Stomach (tissue), 9 donors: Measurements from ENCODE around the gene DLG2. TPM values are rescaled to one million over a fixed set of nuclear protein-coding genes. Genes with fewer than 3 reads are reported as not detected.

Source experiments
- DNase-seq, 2 donors: peaks; one replicate each; pipeline versions ENCODE4 v3.0.0 to v3.0.0-alpha.2; 2013 to 2019
- H3K27ac ChIP-seq, 5 donors: fragments of 200-600 bp in 4 of 5; sonication (generic) in 4 of 5; one replicate each; pipeline ENCODE4 v1.5.1; 2013 to 2019; ENCODE audit warnings: mild to moderate bottlenecking in 1 of 5, moderate library complexity in 1 of 5
- H3K27me3 ChIP-seq, 3 donors: fragments of 200-600 bp; sonication (generic); one replicate each; pipeline ENCODE4 v1.5.1; 2017 to 2019; ENCODE audit warnings: mixed run types in 1 of 3
- H3K36me3 ChIP-seq, 4 donors: fragments of 200-600 bp; sonication (generic); 1 replicate in 3 of 4; 2 replicates in 1 of 4; pipeline ENCODE4 v1.5.1; 2016 to 2019
- H3K4me1 ChIP-seq, 4 donors: fragments of 200-600 bp; sonication (generic); one replicate each; pipeline ENCODE4 v1.5.1; 2016 to 2019
- H3K4me3 ChIP-seq, 4 donors: fragments of 200-600 bp; sonication (generic) in 3 of 4; one replicate each; pipeline ENCODE4 v1.5.1; 2016 to 2019; ENCODE audit warnings: mild to moderate bottlenecking in 1 of 4
- H3K9me3 ChIP-seq, 4 donors: fragments of 200-600 bp; sonication (generic); one replicate each; pipeline ENCODE4 v1.5.1; 2016 to 2019
- EP300 ChIP-seq: sonication (generic); formaldehyde crosslinking; IDR thresholded peaks from one replicate; pipeline ENCODE4 v1.6.1; 2017; ENCODE audit warnings: antibody characterized with exemption
- POLR2A ChIP-seq, 4 donors: fragments of 450-650 bp; IDR thresholded peaks; one replicate each; pipeline ENCODE4 v1.6.1; 2016; ENCODE audit warnings: antibody characterized with exemption in 4 of 4, control low read depth in 2 of 4, mild to moderate bottlenecking in 1 of 4, moderate library complexity in 1 of 4
- POLR2AphosphoS5 ChIP-seq, 3 donors: sonication (generic); formaldehyde crosslinking; IDR thresholded peaks; one replicate each; pipeline ENCODE4 v1.6.1; 2016; ENCODE audit warnings: antibody characterized with exemption in 3 of 3
- WGBS, 5 donors: extraction: QIAGEN DNeasy Blood & Tissue Kit in 3 of 5; methylation state at CpG; one replicate each; pipeline versions ENCODE4 v1.1.5 to v1.1.7; 2013 to 2018; 5-methylcytosine and 5-hydroxymethylcytosine counted together
- intact Hi-C: fragments of 100-400 bp; cut with DNase I; formaldehyde crosslinking; loops from one replicate; pipeline ENCODE4 v1.15.1; 2023; ENCODE audit warnings: low total_unique reads
- polyA plus RNA-seq, 3 donors: library from polyadenylated mRNA; stranded (reverse); fragments of 200-250 nt; gene quantifications; one replicate each; pipeline ENCODE4 v1.2.3, GENCODE V29; 2013
- total RNA-seq, 5 donors: library from RNA; depleted of rRNA; stranded (reverse); fragments of >200 nt; gene quantifications; one replicate each; pipeline versions ENCODE4 v1.1.0 to v1.2.3, GENCODE V29; 2014 to 2016
- TF ChIP-seq, protein P1 (sequence below), 7 experiments: fragments of 450-650 bp in 4 of 7; fragments of 200-600 bp in 3 of 7; sonication (generic) in 3 of 7; IDR thresholded peaks; one replicate each; pipeline ENCODE4 v1.5.1; 2016 to 2019; ENCODE audit warnings: antibody characterized with exemption in 7 of 7, control low read depth in 2 of 7, mild to moderate bottlenecking in 1 of 7
- donor health status: healthy with polysubstance abuse.
- donor health status: Bipolar disorder and iron deficiency.
- donor health status: healthy.

The DLG2 gene
- total and polyA plus RNA-seq, 8 donors: 1.3 to 19.1 (median 3.5) TPM

DNA sequence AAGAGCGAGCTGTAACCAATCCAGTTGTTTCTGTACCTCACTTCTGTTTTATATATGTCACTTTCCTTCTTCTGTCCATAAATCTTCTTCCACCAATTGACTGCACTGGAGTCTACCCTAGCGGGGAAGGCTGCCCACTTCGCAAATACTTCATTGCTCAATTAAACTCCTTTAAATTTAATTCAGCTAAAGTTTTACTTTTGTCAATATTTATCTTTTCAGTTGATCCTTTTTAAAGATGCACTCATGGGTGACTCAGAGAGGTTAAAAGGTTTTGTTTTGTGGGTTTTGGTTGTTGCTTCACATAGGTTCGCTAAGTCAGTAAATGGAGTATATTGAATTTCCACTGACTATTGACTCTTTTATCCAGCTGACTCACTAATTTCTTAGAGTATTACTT lies 597.2 kb downstream of the DLG2 start:
- Histone ChIP-seq H3K27me3 (no peaks in the 10 kb centered on the region), H3K4me1 (no peaks in the 10 kb centered on the region), H3K4me3 (no peak overlapping the region), H3K36me3 (no peaks in the 10 kb centered on the region), H3K9me3 (peaks cover 0 to 17% (median 3%) of the 10 kb centered on the region in 4 donors), H3K27ac (no peak overlapping the region)
- intact Hi-C loops: no loop called here
- no peak for DNase-seq
- no peak for TF ChIP-seq POLR2A (IDR thresholded peaks at IDR 0.05)
- no peak for TF ChIP-seq POLR2AphosphoS5 (IDR thresholded peaks at IDR 0.05)
- TF ChIP-seq, protein P1, sequence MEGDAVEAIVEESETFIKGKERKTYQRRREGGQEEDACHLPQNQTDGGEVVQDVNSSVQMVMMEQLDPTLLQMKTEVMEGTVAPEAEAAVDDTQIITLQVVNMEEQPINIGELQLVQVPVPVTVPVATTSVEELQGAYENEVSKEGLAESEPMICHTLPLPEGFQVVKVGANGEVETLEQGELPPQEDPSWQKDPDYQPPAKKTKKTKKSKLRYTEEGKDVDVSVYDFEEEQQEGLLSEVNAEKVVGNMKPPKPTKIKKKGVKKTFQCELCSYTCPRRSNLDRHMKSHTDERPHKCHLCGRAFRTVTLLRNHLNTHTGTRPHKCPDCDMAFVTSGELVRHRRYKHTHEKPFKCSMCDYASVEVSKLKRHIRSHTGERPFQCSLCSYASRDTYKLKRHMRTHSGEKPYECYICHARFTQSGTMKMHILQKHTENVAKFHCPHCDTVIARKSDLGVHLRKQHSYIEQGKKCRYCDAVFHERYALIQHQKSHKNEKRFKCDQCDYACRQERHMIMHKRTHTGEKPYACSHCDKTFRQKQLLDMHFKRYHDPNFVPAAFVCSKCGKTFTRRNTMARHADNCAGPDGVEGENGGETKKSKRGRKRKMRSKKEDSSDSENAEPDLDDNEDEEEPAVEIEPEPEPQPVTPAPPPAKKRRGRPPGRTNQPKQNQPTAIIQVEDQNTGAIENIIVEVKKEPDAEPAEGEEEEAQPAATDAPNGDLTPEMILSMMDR (IDR thresholded peaks at IDR 0.05): no peak
- no peak for TF ChIP-seq EP300
- 47 to 53% (median 51%) methylated on average over 4 of the region's 4 CpGs for WGBS, 5 donors

GRCh38 chr11:85028329-85029101 lies 598.6 kb downstream of the DLG2 start:
- H3K4me3 ChIP-seq: no peak overlapping the region
- H3K36me3 ChIP-seq: no peaks in the 10 kb centered on the region
- no peak for TF ChIP-seq POLR2AphosphoS5 (IDR thresholded peaks at IDR 0.05)
- TF ChIP-seq, protein P1 (IDR thresholded peaks at IDR 0.05): no peak
- TF ChIP-seq POLR2A (IDR thresholded peaks at IDR 0.05): no peak
- TF ChIP-seq EP300: no peak
- H3K27me3 ChIP-seq: no peaks in the 10 kb centered on the region
- H3K27ac ChIP-seq: no peak overlapping the region
- 69 to 90% (median 86%) methylated on average over 7 to 15 of the region's 15 CpGs for WGBS, 5 donors
- intact Hi-C loops: no loop called here
- DNase-seq: no peak
- H3K4me1 ChIP-seq: no peaks in the 10 kb centered on the region
- peaks cover 0 to 17% (median 3%) of the 10 kb centered on the region in 4 donors for H3K9me3 ChIP-seq

DNA sequence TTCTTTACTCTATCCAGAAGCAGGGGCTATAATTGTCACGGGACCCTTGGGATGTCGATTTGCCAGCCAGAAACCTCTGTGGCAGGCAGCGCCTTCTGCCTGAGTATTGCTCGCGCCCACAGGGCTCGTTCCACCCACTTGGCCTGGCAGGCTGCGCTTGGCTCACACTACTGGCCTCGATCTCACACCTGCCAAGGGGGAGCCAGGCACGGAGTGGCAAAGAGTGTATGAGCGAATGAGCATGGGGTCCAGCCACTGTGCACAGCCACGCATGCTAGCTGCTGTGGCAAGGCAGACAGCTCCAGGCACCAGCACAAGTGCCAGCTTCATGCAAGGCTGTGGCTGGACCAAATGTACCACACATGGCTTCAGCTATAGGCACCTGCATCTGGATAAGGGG lies 599.8 kb downstream of the DLG2 start:
- Histone ChIP-seq H3K4me3 (no peak overlapping the region), H3K9me3 (peaks cover 0 to 17% (median 3%) of the 10 kb centered on the region in 4 donors), H3K27me3 (no peaks in the 10 kb centered on the region), H3K27ac (no peak overlapping the region), H3K36me3 (no peaks in the 10 kb centered on the region), H3K4me1 (no peaks in the 10 kb centered on the region)
- TF ChIP-seq EP300: no peak
- no peak for TF ChIP-seq POLR2A (IDR thresholded peaks at IDR 0.05)
- TF ChIP-seq, protein P1 (IDR thresholded peaks at IDR 0.05): no peak
- no peak for TF ChIP-seq POLR2AphosphoS5 (IDR thresholded peaks at IDR 0.05)
- 90 to 97% (median 94%) methylated on average over 11 of the region's 11 CpGs for WGBS, 5 donors
- intact Hi-C loops: no loop called here
- DNase-seq: no peak

GRCh38 chr11:85021058-85021457 lies 606.1 kb downstream of the DLG2 start:
- no peak overlapping the region for H3K27ac ChIP-seq
- no peak for DNase-seq
- no peaks in the 10 kb centered on the region for H3K4me1 ChIP-seq
- TF ChIP-seq, protein P1 (IDR thresholded peaks at IDR 0.05): no peak
- TF ChIP-seq POLR2A (IDR thresholded peaks at IDR 0.05): no peak
- TF ChIP-seq POLR2AphosphoS5 (IDR thresholded peaks at IDR 0.05): no peak
- no peak for TF ChIP-seq EP300
- intact Hi-C loops: no loop called here
- H3K9me3 ChIP-seq: peaks cover 0 to 11% (median 0%) of the 10 kb centered on the region in 4 donors
- 82 to 87% (median 85%) methylated on average over 9 of the region's 9 CpGs for WGBS, 5 donors
- H3K27me3 ChIP-seq: no peaks in the 10 kb centered on the region
- no peaks in the 10 kb centered on the region for H3K36me3 ChIP-seq
- no peak overlapping the region for H3K4me3 ChIP-seq
